Measurements from ENCODE around the gene GNAI2.

- TF ChIP-seq CTCF (conservative IDR thresholded peaks at IDR 0.05) (no peak), EZH2 (IDR thresholded peaks at IDR 0.05; ENCODE audit: low read depth) (no peak)
Measured at GRCh38 chr3:50296721-50297383, 60.8 kb downstream of the GNAI2 start.

Data from PC-9 (cell line).